Measurements from ENCODE around the gene ABCB11. TPM values are rescaled to one million over a fixed set of nuclear protein-coding genes. Genes with fewer than 3 reads are reported as not detected.

The ABCB11 gene
- total RNA-seq, 1 experiment from 2014 or later: 0.12 TPM

- no peak for ATAC-seq
- TF ChIP-seq ZNF274 (IDR thresholded peaks at IDR 0.05; ENCODE audit: low read depth, low read length) (no peak), JUND (IDR thresholded peaks at IDR 0.05) (no peak), FOSL1 (IDR thresholded peaks at IDR 0.05; ENCODE audit: low read depth) (no peak), SP1 (IDR thresholded peaks at IDR 0.05; ENCODE audit: low read depth) (no peak), RAD21 (IDR thresholded peaks at IDR 0.05; ENCODE audit: low read depth) (no peak), ZBTB33 (IDR thresholded peaks at IDR 0.05; ENCODE audit: extremely low read depth, insufficient replicate concordance, low read length) (no peak), REST (IDR thresholded peaks at IDR 0.05; ENCODE audit: low read depth) (no peak), POLR2AphosphoS5 (IDR thresholded peaks at IDR 0.05; ENCODE audit: low read depth, low read length) (no peak), CBX3 (IDR thresholded peaks at IDR 0.05; ENCODE audit: low read depth) (no peak), EZH2phosphoT487 (IDR thresholded peaks at IDR 0.05; ENCODE audit: borderline replicate concordance) (no peak), POLR2A (IDR thresholded peaks at IDR 0.05; ENCODE audit: borderline replicate concordance, extremely low read depth, insufficient read depth, insufficient read length) (no peak), SIN3A (IDR thresholded peaks at IDR 0.05; ENCODE audit: low read depth) (no peak), ELF1 (IDR thresholded peaks at IDR 0.05; ENCODE audit: borderline replicate concordance, low read depth) (no peak), EZH2 (IDR thresholded peaks at IDR 0.05) (no peak), EGR1 (IDR thresholded peaks at IDR 0.05; ENCODE audit: low read depth) (no peak)
- TF ChIP-seq, protein P1, sequence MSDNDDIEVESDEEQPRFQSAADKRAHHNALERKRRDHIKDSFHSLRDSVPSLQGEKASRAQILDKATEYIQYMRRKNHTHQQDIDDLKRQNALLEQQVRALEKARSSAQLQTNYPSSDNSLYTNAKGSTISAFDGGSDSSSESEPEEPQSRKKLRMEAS (IDR thresholded peaks at IDR 0.05): no peak
- TF ChIP-seq, protein P2, sequence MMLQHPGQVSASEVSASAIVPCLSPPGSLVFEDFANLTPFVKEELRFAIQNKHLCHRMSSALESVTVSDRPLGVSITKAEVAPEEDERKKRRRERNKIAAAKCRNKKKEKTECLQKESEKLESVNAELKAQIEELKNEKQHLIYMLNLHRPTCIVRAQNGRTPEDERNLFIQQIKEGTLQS (IDR thresholded peaks at IDR 0.05): no peak
- H3K27ac ChIP-seq (ENCODE audit: low read depth, low read length): no peak overlapping the region
- intact Hi-C loops (cut with micrococcal nuclease): loop anchor here (10.0 kb wide), 1 partner anchor 769 kb away; no protein-coding TSS in a partner anchor
- no peaks in the 10 kb centered on the region for H3K9me2 ChIP-seq (ENCODE audit: insufficient read depth)
- peaks cover 0 to 6% of the 10 kb centered on the region in 2 experiments; a peak in 2 of 4 replicates for H3K9me3 ChIP-seq (ENCODE audit: control insufficient read depth in 1 of 2, insufficient read depth in 1 of 2, low read depth in 1 of 2, low read length in 2 of 2)
- ChIA-PET POLR2A (no interaction called here), RAD21 (ENCODE audit: low non-redundant PET in 1 of 2, low total read pairs in 2 of 2, uncharacterized antibody in 2 of 2, unreplicated experiment in 2 of 2) (no interaction called here), CTCF (interaction anchor here (0.6 kb wide), 1 partner anchor 588 kb away, joined by 3 read pairs; no protein-coding TSS in a partner anchor)
- no peak overlapping the region for H3K9ac ChIP-seq (ENCODE audit: low read length)
- DNase-seq (ENCODE audit: low read depth, low spot score): no peak
- no peaks in the 10 kb centered on the region for H3K36me3 ChIP-seq (ENCODE audit: control insufficient read depth in 1 of 2, insufficient read depth in 2 of 2, low read length in 2 of 2)
- no peaks in the 10 kb centered on the region for H3K79me2 ChIP-seq (ENCODE audit: insufficient read depth, low read length)
- H2AFZ ChIP-seq (ENCODE audit: low read depth, low read length, poor library complexity, severe bottlenecking): no peak overlapping the region
- no peak overlapping the region for H3K4me3 ChIP-seq (replicated peaks in 1 of 2; ENCODE audit: low read depth in 1 of 2, low read length in 2 of 2)
- H4K20me1 ChIP-seq (ENCODE audit: insufficient read depth): no peaks in the 10 kb centered on the region
- H3K4me2 ChIP-seq (ENCODE audit: low read length): no peak overlapping the region
- no peaks in the 10 kb centered on the region for H3K27me3 ChIP-seq (ENCODE audit: insufficient read depth, low read length)
- no TSS peak for BruUV-seq (replicated peaks)
- no peaks in the 10 kb centered on the region for H3K4me1 ChIP-seq (ENCODE audit: control insufficient read depth in 1 of 2, insufficient read depth in 2 of 2, low read length in 2 of 2)
These were observed 117.6 kb downstream of the ABCB11 start for GRCh38 chr2:168913495-168913894.

All from HCT116 (cell line).